AG08395 (cell line): ENCODE measurements around the gene VPS16.
A peak's percentile ranks its signal among the peaks of the same experiment; 100 is the strongest.
"Not testable (repeated sequence)": the region's sequence is repeated elsewhere in the genome, so short reads cannot be mapped to it uniquely, and the experiment has no call there.

ENCODE experiments used
- DNase-seq: peaks from one replicate; pipeline ENCODE4 v3.0.0; 2012; ENCODE audit warnings: mixed read lengths, low spot score

The VPS16 gene

GRCh38 chr20:2807019-2807418, 33.5 kb upstream of the VPS16 start:
- no peak for DNase-seq

- DNase-seq, result not testable (repeated sequence)
Measured at GRCh38 chr20:2807929-2808328, 32.6 kb upstream of the VPS16 start.

- no peak for DNase-seq
Measured at GRCh38 chr20:2809690-2810089, 30.9 kb upstream of the VPS16 start.

GRCh38 chr20:2812189-2812588, 28.4 kb upstream of the VPS16 start:
- no peak for DNase-seq

GRCh38 chr20:2814076-2814475, 26.5 kb upstream of the VPS16 start:
- no peak for DNase-seq

- peak; percentile 98 for DNase-seq
Measured at GRCh38 chr20:2814587-2815051, 25.9 kb upstream of the VPS16 start, which contains the start of gene C20orf141. Gene C20orf141 (plus strand): TSS chr20:2814987. CDS start chr20:2815185, 198 bp downstream.

- DNase-seq, result no peak
Measured at GRCh38 chr20:2815242-2815900, 25.2 kb upstream of the VPS16 start.

GRCh38 chr20:2816030-2816582, 24.4 kb upstream of the VPS16 start, which contains the start of gene TMEM239:
Gene TMEM239 (plus strand): TSS chr20:2816364. CDS start chr20:2816555, 191 bp downstream.
- no peak for DNase-seq

- no peak for DNase-seq
Measured at GRCh38 chr20:2816583-2817340, 23.8 kb upstream of the VPS16 start.

GRCh38 chr20:2817341-2817726, 23.2 kb upstream of the VPS16 start:
- no peak for DNase-seq

GRCh38 chr20:2817891-2818595, 22.5 kb upstream of the VPS16 start:
- DNase-seq, result no peak

- no peak for DNase-seq
Measured at GRCh38 chr20:2820084-2820895, 20.3 kb upstream of the VPS16 start.

- DNase-seq, result no peak
Measured at GRCh38 chr20:2820896-2821869, 19.4 kb upstream of the VPS16 start.

- DNase-seq, result no peak
Measured at GRCh38 chr20:2822073-2822472, 18.5 kb upstream of the VPS16 start.

- DNase-seq, result no peak
Measured at GRCh38 chr20:2825761-2826160, 14.8 kb upstream of the VPS16 start.

GRCh38 chr20:2826655-2827054, 13.9 kb upstream of the VPS16 start:
- DNase-seq, result no peak

GRCh38 chr20:2829376-2829775, 11.2 kb upstream of the VPS16 start:
- DNase-seq, result no peak

- DNase-seq, result not testable (repeated sequence)
Measured at GRCh38 chr20:2831206-2831605, 9.3 kb upstream of the VPS16 start.

GRCh38 chr20:2833761-2834160, 6.8 kb upstream of the VPS16 start:
- DNase-seq, result no peak

GRCh38 chr20:2834401-2835110, 6.0 kb upstream of the VPS16 start:
- DNase-seq, result no peak
